ENCODE data around the gene PGAM2. TPM values are rescaled to one million over a fixed set of nuclear protein-coding genes. Genes with fewer than 3 reads are reported as not detected.

PGAM2 gene
- total RNA-seq, 1 experiment from 2014 or later, result 9.7 TPM

- H3F3A ChIP-seq (ENCODE audit: insufficient read depth, low read depth), result peaks cover 20% of the 10 kb centered on the region
- H3K9me3 ChIP-seq (ENCODE audit: insufficient read depth, low read depth), result no peaks in the 10 kb centered on the region
- DNase-seq, result peak in 1 of 2 experiments; percentile 28
- no TSS peak for BruUV-seq (replicated peaks)
- H3K27me3 ChIP-seq (ENCODE audit: insufficient read depth, low read depth), result no peaks in the 10 kb centered on the region
- H4K20me1 ChIP-seq (ENCODE audit: insufficient read depth), result peaks cover 17% of the 10 kb centered on the region
- peaks cover 14% of the 10 kb centered on the region for H3K4me1 ChIP-seq (replicated peaks; ENCODE audit: insufficient read depth)
- no peak for TF ChIP-seq EZH2 (IDR thresholded peaks at IDR 0.05; ENCODE audit: low read depth)
- no peak for TF ChIP-seq CTCF (conservative IDR thresholded peaks at IDR 0.05)
- peaks cover 16% of the 10 kb centered on the region; the same call in 1 of the 2 replicates for H3K36me3 ChIP-seq (ENCODE audit: low read depth)
- intact Hi-C loops (cut with micrococcal nuclease; ENCODE audit: unreplicated experiment), result no loop called here
- no peak overlapping the region for H3K4me3 ChIP-seq
- no peak overlapping the region for H3K27ac ChIP-seq
- H3K79me2 ChIP-seq (ENCODE audit: low read depth), result peaks cover 44% of the 10 kb centered on the region
- no peak overlapping the region for H2AFZ ChIP-seq
- H3K4me2 ChIP-seq, result no peak overlapping the region
- POLR2A ChIA-PET (ENCODE audit: unreplicated experiment), result no interaction called here
- no peaks in the 10 kb centered on the region for H3K9me2 ChIP-seq (ENCODE audit: insufficient read depth)
- CTCF ChIA-PET, result no interaction called here
Measured at GRCh38 chr7:44048031-44048795, 17.2 kb downstream of the PGAM2 start.

GRCh38 chr7:44046321-44047061 is 18.9 kb downstream of the PGAM2 start:
- H4K20me1 ChIP-seq (ENCODE audit: insufficient read depth), result peaks cover 17% of the 10 kb centered on the region
- no peaks in the 10 kb centered on the region for H3K9me3 ChIP-seq (ENCODE audit: insufficient read depth, low read depth)
- no peak overlapping the region for H2AFZ ChIP-seq
- ChIA-PET CTCF (no interaction called here), POLR2A (ENCODE audit: unreplicated experiment) (no interaction called here)
- no TSS peak for BruUV-seq (replicated peaks)
- peaks cover 23% of the 10 kb centered on the region for H3F3A ChIP-seq (ENCODE audit: insufficient read depth, low read depth)
- H3K4me1 ChIP-seq (replicated peaks; ENCODE audit: insufficient read depth), result peaks cover 14% of the 10 kb centered on the region
- no peak for TF ChIP-seq EZH2 (IDR thresholded peaks at IDR 0.05; ENCODE audit: low read depth)
- TF ChIP-seq CTCF (conservative IDR thresholded peaks at IDR 0.05), result no peak
- 0 out of 2 replicates have a peak, but pooled peaks cover 9% of the 10 kb centered on the region for H3K36me3 ChIP-seq (ENCODE audit: low read depth)
- H3K4me2 ChIP-seq, result no peak overlapping the region
- H3K27ac ChIP-seq, result no peak overlapping the region
- intact Hi-C loops (cut with micrococcal nuclease; ENCODE audit: unreplicated experiment), result no loop called here
- DNase-seq, result peak in 1 of 2 experiments; percentile 27
- H3K27me3 ChIP-seq (ENCODE audit: insufficient read depth, low read depth), result no peaks in the 10 kb centered on the region
- H3K79me2 ChIP-seq (ENCODE audit: low read depth), result peaks cover 44% of the 10 kb centered on the region
- H3K9me2 ChIP-seq (ENCODE audit: insufficient read depth), result no peaks in the 10 kb centered on the region
- no peak overlapping the region for H3K4me3 ChIP-seq

GRCh38 chr7:44045226-44046014 is 19.9 kb downstream of the PGAM2 start:
- H2AFZ ChIP-seq, result peak overlapping the region; percentile 100
- H3K27ac ChIP-seq, result no peak overlapping the region
- H3K79me2 ChIP-seq (ENCODE audit: low read depth), result peaks cover 44% of the 10 kb centered on the region
- H3K4me3 ChIP-seq, result peak overlapping the region; percentile 85
- CTCF ChIA-PET, result no interaction called here
- TSS peak; percentile 40 for BruUV-seq (replicated peaks)
- POLR2A ChIA-PET (ENCODE audit: unreplicated experiment), result interaction anchor here (0.6 kb wide), 1 partner anchor 535 kb away, joined by 5 read pairs; no protein-coding TSS in a partner anchor
- H3K9me2 ChIP-seq (ENCODE audit: insufficient read depth), result no peaks in the 10 kb centered on the region
- peaks cover 17% of the 10 kb centered on the region for H4K20me1 ChIP-seq (ENCODE audit: insufficient read depth)
- H3K4me1 ChIP-seq (replicated peaks; ENCODE audit: insufficient read depth), result peaks cover 14% of the 10 kb centered on the region
- 0 out of 2 replicates have a peak, but pooled peaks cover 9% of the 10 kb centered on the region for H3K36me3 ChIP-seq (ENCODE audit: low read depth)
- no peak for TF ChIP-seq EZH2 (IDR thresholded peaks at IDR 0.05; ENCODE audit: low read depth)
- no peak for TF ChIP-seq CTCF (conservative IDR thresholded peaks at IDR 0.05)
- intact Hi-C loops (cut with micrococcal nuclease; ENCODE audit: unreplicated experiment), result loop anchor here (2.0 kb wide), 2 partner anchors 29 to 37 kb away; partner anchors contain the start of gene POLM
- H3F3A ChIP-seq (ENCODE audit: insufficient read depth, low read depth), result peaks cover 23% of the 10 kb centered on the region
- DNase-seq, result peak; percentile 11 to 56
- H3K27me3 ChIP-seq (ENCODE audit: insufficient read depth, low read depth), result no peaks in the 10 kb centered on the region
- H3K9me3 ChIP-seq (ENCODE audit: insufficient read depth, low read depth), result no peaks in the 10 kb centered on the region
- H3K4me2 ChIP-seq, result peak overlapping the region; percentile 100
